ENCODE results near the gene CMSS1.

DNA sequence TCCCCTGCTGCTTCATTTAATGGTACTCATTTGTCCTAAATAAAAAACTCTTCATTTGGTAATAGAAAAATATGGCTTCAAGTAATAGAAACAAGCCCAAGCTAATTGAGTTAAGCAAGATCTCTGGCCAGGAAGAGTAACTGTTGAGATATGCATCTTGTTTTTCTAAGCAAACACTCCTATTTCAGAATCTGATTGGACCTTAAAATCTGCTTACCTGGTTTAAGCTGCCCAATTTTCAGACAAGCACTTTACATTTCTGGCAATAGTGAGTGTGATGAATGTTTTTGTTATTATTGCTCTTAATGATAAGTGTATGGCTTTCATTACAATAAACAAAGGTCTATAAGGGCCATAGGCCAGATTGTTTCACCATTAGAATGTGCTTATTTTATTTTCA lies 86.2 kb downstream of the CMSS1 start:
- no peak for TF ChIP-seq CTCF (CRISPR knock-in tag; IDR thresholded peaks at IDR 0.05)
- TF ChIP-seq, protein P1, sequence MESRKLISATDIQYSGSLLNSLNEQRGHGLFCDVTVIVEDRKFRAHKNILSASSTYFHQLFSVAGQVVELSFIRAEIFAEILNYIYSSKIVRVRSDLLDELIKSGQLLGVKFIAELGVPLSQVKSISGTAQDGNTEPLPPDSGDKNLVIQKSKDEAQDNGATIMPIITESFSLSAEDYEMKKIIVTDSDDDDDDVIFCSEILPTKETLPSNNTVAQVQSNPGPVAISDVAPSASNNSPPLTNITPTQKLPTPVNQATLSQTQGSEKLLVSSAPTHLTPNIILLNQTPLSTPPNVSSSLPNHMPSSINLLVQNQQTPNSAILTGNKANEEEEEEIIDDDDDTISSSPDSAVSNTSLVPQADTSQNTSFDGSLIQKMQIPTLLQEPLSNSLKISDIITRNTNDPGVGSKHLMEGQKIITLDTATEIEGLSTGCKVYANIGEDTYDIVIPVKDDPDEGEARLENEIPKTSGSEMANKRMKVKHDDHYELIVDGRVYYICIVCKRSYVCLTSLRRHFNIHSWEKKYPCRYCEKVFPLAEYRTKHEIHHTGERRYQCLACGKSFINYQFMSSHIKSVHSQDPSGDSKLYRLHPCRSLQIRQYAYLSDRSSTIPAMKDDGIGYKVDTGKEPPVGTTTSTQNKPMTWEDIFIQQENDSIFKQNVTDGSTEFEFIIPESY (CRISPR knock-in tag; IDR thresholded peaks at IDR 0.05), result no peak
- TF ChIP-seq ZNF550 (CRISPR knock-in tag; IDR thresholded peaks at IDR 0.05; ENCODE audit: borderline replicate concordance), result no peak
- TF ChIP-seq POLR2AphosphoS2 (IDR thresholded peaks at IDR 0.05; ENCODE audit: low read depth, low read length), result no peak
- TF ChIP-seq ARHGAP35 (CRISPR knock-in tag; IDR thresholded peaks at IDR 0.05; ENCODE audit: borderline replicate concordance), result no peak
- no peak for TF ChIP-seq ZC3H4 (CRISPR knock-in tag; IDR thresholded peaks at IDR 0.05; ENCODE audit: borderline replicate concordance)
- no peak for TF ChIP-seq YY1 (IDR thresholded peaks at IDR 0.05; ENCODE audit: insufficient read depth, insufficient replicate concordance, low read depth, low read length)
- TF ChIP-seq, protein P2, sequence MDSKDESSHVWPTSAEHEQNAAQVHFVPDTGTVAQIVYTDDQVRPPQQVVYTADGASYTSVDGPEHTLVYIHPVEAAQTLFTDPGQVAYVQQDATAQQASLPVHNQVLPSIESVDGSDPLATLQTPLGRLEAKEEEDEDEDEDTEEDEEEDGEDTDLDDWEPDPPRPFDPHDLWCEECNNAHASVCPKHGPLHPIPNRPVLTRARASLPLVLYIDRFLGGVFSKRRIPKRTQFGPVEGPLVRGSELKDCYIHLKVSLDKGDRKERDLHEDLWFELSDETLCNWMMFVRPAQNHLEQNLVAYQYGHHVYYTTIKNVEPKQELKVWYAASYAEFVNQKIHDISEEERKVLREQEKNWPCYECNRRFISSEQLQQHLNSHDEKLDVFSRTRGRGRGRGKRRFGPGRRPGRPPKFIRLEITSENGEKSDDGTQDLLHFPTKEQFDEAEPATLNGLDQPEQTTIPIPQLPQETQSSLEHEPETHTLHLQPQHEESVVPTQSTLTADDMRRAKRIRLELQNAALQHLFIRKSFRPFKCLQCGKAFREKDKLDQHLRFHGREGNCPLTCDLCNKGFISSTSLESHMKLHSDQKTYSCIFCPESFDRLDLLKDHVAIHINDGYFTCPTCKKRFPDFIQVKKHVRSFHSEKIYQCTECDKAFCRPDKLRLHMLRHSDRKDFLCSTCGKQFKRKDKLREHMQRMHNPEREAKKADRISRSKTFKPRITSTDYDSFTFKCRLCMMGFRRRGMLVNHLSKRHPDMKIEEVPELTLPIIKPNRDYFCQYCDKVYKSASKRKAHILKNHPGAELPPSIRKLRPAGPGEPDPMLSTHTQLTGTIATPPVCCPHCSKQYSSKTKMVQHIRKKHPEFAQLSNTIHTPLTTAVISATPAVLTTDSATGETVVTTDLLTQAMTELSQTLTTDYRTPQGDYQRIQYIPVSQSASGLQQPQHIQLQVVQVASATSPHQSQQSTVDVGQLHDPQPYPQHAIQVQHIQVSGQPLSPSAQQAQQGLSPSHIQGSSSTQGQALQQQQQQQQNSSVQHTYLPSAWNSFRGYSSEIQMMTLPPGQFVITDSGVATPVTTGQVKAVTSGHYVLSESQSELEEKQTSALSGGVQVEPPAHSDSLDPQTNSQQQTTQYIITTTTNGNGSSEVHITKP (CRISPR knock-in tag; IDR thresholded peaks at IDR 0.05; ENCODE audit: low read depth), result no peak
- TF ChIP-seq DNMT1 (CRISPR knock-in tag; IDR thresholded peaks at IDR 0.05), result no peak

Data from HepG2 (cell line).